LNCAP (cell line): ENCODE results near the gene BICD1.

Experiments
- TF ChIP-seq, protein P1 (sequence below): fragments of 450-650 bp; IDR thresholded peaks from 2 replicates; pipeline ENCODE4 v1.5.1; 2017; ENCODE audit warnings: mild to moderate bottlenecking

BICD1 gene

GRCh38 chr12:32116897-32117296 is 10.2 kb downstream of the BICD1 start:
- TF ChIP-seq, protein P1, sequence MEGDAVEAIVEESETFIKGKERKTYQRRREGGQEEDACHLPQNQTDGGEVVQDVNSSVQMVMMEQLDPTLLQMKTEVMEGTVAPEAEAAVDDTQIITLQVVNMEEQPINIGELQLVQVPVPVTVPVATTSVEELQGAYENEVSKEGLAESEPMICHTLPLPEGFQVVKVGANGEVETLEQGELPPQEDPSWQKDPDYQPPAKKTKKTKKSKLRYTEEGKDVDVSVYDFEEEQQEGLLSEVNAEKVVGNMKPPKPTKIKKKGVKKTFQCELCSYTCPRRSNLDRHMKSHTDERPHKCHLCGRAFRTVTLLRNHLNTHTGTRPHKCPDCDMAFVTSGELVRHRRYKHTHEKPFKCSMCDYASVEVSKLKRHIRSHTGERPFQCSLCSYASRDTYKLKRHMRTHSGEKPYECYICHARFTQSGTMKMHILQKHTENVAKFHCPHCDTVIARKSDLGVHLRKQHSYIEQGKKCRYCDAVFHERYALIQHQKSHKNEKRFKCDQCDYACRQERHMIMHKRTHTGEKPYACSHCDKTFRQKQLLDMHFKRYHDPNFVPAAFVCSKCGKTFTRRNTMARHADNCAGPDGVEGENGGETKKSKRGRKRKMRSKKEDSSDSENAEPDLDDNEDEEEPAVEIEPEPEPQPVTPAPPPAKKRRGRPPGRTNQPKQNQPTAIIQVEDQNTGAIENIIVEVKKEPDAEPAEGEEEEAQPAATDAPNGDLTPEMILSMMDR = no peak

DNA sequence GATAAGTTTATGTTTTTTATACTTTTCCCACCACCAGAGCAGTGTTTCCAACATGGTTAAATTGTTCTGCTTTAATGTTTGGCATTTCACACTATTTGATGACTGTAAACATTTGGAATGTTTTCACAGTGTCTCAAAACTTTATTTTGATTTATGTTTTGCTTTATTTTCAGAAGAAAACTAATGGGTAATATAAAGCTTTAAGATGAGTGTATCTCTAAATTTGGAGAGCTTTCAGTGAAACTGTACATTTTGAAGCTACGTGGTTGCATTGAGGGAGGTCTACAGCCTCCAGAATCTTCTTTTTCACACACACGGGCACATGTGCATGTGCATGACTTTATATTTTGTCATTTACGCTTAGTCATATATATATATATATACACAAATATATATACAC is 10.7 kb downstream of the BICD1 start:
- TF ChIP-seq, protein P1 = no peak

- TF ChIP-seq, protein P1 = no peak
Observed at GRCh38 chr12:32118806-32119205, 12.2 kb downstream of the BICD1 start.

DNA sequence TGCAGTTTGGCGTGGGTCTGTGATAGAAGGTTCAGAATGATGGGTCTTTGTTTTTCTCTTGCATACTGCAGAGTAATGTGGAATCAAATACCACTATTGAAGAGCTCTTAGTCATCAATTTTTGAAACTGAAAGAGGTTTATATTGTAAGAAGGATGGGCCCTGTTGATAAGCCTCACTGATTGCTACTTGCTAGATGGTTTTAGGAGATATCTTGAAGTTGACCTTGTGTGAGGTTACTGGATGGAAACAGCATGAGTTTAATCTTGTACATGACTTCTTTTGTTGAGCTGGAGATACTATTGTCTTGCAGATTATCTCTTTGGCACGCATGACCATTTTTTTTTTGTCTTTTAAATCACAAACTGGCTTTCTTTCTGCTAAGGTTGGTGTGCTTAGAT is 13.8 kb downstream of the BICD1 start:
- TF ChIP-seq, protein P1 = no peak

- TF ChIP-seq, protein P1 = no peak
Observed at GRCh38 chr12:32124637-32125036, 18.0 kb downstream of the BICD1 start.

GRCh38 chr12:32125455-32126084 is 18.9 kb downstream of the BICD1 start:
- TF ChIP-seq, protein P1 = no peak

GRCh38 chr12:32126720-32127119 is 20.1 kb downstream of the BICD1 start:
- TF ChIP-seq, protein P1 = no peak

DNA sequence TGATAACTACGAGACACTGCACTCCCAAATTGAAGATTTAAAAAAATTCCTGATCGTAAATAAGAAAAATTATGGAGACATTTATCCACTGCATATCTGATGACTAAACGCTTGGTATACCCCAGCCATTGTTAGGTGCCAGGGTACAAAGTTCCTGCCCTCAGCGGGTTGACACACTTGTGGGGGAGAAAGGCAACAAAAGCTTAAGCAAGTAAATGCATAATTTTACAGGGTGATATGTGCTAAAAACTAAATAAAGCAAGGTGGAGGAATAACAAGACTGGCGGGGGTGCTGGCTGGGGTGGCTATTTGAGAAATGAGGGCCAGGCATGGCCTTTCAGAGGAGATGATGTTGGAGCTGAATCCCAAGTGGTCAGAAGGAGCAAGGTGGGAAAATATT is 25.0 kb downstream of the BICD1 start:
- TF ChIP-seq, protein P1 = no peak
